Measurements from ENCODE around the gene RAPGEF4. TPM values are rescaled to one million over a fixed set of nuclear protein-coding genes. Genes with fewer than 3 reads are reported as not detected.

RAPGEF4 gene
- total RNA-seq, 4 donors from 2014 or later: 2.8 to 73.4 (median 6.9) TPM

DNA sequence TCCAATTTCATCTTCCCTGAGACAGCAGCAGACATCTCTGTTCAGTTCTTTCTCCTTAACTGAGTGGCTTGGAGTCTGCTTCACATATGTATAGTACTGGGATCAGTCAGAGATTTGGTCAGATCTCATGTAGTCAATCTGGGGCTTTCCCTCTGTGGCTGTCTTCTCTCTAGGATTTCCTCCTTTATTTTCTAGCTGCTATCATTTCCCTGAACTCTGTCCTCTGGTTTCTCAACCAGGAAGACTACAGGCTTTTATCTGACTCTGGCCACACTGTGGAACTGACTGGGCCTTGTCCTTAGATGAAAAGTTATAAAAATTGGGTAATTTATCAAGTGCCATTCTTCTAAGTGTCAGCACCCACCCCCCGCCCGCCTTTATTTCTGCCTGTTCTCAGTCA, 121.0 kb downstream of the RAPGEF4 start:
- H3K27ac ChIP-seq: no peak overlapping the region
- H3K9me3 ChIP-seq: no peaks in the 10 kb centered on the region
- no peaks in the 10 kb centered on the region for H3K27me3 ChIP-seq
- H3K4me3 ChIP-seq: no peak overlapping the region
- TF ChIP-seq, protein P1, sequence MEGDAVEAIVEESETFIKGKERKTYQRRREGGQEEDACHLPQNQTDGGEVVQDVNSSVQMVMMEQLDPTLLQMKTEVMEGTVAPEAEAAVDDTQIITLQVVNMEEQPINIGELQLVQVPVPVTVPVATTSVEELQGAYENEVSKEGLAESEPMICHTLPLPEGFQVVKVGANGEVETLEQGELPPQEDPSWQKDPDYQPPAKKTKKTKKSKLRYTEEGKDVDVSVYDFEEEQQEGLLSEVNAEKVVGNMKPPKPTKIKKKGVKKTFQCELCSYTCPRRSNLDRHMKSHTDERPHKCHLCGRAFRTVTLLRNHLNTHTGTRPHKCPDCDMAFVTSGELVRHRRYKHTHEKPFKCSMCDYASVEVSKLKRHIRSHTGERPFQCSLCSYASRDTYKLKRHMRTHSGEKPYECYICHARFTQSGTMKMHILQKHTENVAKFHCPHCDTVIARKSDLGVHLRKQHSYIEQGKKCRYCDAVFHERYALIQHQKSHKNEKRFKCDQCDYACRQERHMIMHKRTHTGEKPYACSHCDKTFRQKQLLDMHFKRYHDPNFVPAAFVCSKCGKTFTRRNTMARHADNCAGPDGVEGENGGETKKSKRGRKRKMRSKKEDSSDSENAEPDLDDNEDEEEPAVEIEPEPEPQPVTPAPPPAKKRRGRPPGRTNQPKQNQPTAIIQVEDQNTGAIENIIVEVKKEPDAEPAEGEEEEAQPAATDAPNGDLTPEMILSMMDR (IDR thresholded peaks at IDR 0.05): no peak
- TF ChIP-seq POLR2A (IDR thresholded peaks at IDR 0.05): no peak
- H3K36me3 ChIP-seq: no peaks in the 10 kb centered on the region
- no peak for DNase-seq
- H3K4me1 ChIP-seq: no peaks in the 10 kb centered on the region

DNA sequence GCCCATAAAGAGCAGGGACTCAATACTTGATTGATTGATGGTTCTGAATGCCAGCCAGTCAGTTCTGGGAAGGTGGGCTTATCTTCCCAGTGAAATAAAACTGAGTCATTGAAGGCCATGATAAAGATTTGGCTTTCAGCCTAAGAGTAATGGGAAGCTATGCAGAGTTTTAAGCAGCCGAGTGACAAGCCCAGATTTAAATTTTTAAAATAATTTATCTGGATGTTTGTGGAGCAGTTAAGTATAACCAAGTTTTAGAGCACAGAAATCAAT, 122.8 kb downstream of the RAPGEF4 start:
- Histone ChIP-seq H3K27me3 (no peaks in the 10 kb centered on the region), H3K36me3 (no peaks in the 10 kb centered on the region), H3K27ac (no peak overlapping the region), H3K9me3 (no peaks in the 10 kb centered on the region), H3K4me1 (no peaks in the 10 kb centered on the region), H3K4me3 (no peak overlapping the region)
- TF ChIP-seq POLR2A (IDR thresholded peaks at IDR 0.05): no peak
- TF ChIP-seq, protein P1 (IDR thresholded peaks at IDR 0.05): no peak
- no peak for DNase-seq

DNA sequence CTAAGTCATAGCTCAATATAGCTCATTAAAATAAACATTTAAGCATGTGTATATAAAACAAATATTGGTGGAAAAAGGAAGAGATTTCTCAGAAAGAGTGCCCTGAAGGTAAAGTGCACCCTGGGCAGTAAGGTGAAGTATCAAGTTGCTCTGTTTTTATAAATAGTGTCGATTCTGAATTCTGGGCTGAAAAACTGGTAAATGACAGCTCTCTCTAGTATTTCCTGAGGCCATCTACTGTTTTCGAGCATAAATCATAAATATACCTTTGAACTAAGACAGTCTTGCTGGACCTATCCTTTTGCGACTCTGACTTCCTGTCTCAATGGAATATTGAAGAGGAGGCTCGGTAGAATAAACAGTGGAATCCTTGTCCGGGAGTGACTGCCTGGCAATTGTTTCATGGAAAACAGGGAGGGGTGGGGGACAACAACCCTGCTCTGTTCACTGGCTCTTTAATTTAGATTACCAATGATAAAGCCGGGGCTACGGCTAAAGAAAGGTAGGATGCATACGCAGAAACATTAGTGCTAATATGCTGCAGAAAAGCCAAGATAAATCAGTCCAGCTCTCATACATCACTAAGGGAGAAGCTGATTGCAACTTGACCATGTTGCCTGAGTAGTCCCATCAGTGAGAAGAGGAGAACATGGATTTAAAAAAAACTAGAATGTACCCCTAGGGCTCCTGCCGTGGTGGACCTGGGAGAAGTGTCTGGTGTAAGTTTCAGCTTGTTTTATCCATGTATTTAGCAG, 124.1 kb downstream of the RAPGEF4 start:
- no peak for TF ChIP-seq POLR2A (IDR thresholded peaks at IDR 0.05)
- TF ChIP-seq, protein P1 (IDR thresholded peaks at IDR 0.05): no peak
- Histone ChIP-seq H3K4me1 (no peaks in the 10 kb centered on the region), H3K27ac (no peak overlapping the region), H3K9me3 (no peaks in the 10 kb centered on the region), H3K36me3 (no peaks in the 10 kb centered on the region), H3K4me3 (no peak overlapping the region), H3K27me3 (no peaks in the 10 kb centered on the region)
- DNase-seq: no peak

DNA sequence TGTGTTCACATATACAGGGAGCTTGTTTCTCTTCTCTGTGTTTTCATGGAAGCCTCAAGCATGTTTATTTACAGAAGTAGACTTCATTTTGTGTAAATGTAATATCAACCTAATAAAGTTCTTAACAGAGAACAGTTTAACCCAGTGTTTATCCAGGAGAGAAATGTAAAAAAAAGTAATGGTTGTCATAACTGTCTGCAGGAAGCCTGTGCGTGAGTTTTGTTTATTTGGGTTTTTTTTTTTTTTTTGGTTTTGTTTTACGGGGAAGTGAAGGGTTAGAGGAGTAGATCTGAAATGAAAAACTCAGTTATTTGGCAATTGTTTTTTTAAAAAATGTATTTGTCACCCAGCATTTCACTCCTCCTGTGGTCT, 124.7 kb downstream of the RAPGEF4 start:
- Histone ChIP-seq H3K9me3 (no peaks in the 10 kb centered on the region), H3K27ac (no peak overlapping the region), H3K27me3 (no peaks in the 10 kb centered on the region), H3K36me3 (no peaks in the 10 kb centered on the region), H3K4me1 (no peaks in the 10 kb centered on the region), H3K4me3 (no peak overlapping the region)
- DNase-seq: no peak
- TF ChIP-seq POLR2A (IDR thresholded peaks at IDR 0.05): no peak
- TF ChIP-seq, protein P1 (IDR thresholded peaks at IDR 0.05): no peak

DNA sequence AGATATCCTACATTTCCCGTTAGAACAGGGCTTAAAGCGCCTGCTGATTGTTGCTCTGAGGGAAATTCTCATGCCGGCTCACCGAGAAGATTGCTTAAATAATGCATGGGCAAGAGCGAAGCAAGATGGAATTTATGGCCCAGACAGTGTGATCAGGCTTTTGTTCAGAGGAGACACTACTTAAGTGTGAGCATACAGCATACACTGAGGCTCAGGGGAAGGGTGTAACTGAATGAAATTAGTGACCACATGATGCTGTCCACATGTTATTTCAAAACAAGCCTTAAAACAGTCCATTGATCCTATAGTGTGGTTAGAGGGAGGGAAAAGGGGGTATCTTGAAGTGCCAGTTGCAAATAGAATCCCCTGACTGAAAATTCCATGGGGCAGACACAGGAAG, 125.5 kb downstream of the RAPGEF4 start:
- no peak for TF ChIP-seq POLR2A (IDR thresholded peaks at IDR 0.05)
- TF ChIP-seq, protein P1 (IDR thresholded peaks at IDR 0.05): no peak
- H3K4me1 ChIP-seq: no peaks in the 10 kb centered on the region
- no peaks in the 10 kb centered on the region for H3K9me3 ChIP-seq
- H3K27ac ChIP-seq: no peak overlapping the region
- no peak for DNase-seq
- H3K36me3 ChIP-seq: no peaks in the 10 kb centered on the region
- no peaks in the 10 kb centered on the region for H3K27me3 ChIP-seq
- no peak overlapping the region for H3K4me3 ChIP-seq

Data from Peyer's patch (tissue), 4 donors.